ENCODE measurements around the gene PLA2R1.

Gene PLA2R1

DNA sequence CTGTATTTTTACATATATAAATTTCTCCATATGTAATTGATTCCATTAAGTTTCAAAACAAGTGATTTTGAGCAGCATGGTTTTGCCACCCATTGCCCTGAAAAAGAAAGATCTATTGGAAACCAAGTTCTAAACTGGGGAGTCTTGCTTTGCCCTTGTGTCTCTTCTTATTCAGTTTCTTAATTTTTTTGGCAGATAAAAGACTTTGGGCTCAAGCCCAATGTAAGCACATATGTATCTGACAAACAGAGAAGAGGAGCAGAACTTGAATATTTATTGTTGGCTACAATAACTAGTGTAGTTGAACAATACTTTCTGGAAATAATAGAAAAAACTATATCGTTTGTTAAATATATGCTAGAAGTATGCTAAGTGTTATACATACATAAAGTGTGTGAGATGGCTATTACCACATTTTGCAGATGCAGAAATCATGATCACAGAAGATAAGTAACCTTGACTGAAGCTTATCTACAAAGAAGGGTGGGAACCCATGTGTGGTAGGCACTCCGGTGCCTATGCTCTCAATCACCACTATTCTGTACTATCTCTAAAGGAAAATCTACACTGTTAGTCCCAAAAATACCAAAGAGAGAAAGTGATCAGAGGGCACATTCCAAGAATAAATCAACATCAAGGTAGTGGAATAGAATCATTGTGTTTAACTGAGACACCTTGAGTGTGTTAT, 109.1 kb downstream of the PLA2R1 start:
- Mint-ChIP-seq H3K9me3 (peaks cover 3% of the 10 kb centered on the region), H3K4me3 (no peak overlapping the region), H3K27ac (no peak overlapping the region), H3K4me1 (no peaks in the 10 kb centered on the region), H3K36me3 (no peaks in the 10 kb centered on the region)
- ATAC-seq (no peak), DNase-seq (ENCODE audit: low spot score in 2 of 2) (no peak)

DNA sequence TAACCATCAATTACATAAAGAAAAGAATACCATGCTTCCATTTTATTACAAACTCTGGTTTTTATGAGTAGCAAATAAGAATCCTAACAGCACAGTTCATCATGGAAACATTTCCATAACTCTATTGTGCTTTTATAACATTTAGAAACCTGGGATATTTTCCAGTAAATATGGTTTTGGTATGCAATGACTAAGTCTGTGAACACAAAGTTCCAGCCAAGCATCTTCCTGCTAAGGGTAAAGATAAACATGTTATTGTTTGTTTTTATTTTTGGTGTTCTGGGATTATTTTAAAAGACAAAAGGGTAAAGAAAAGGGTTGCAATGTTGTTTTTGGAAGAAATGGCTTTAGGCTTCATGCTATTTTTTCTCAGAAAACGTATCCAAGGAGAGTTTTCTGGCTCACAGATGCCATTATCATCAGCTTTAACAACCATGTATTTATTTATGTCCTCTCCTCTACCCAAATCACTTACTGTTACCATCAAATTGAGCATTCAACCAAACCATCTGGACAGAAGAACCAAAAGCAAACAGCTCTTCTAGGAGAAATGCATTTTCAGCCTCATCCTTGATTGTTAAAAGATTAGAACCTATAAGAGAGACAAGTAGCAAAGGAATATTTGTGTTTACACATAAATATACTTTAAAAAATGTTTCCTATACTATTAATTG, 116.0 kb downstream of the PLA2R1 start:
- ATAC-seq (no peak), DNase-seq (ENCODE audit: low spot score in 2 of 2) (no peak)
- H3K4me3 Mint-ChIP-seq: no peak overlapping the region
- no peak overlapping the region for H3K27ac Mint-ChIP-seq
- no peaks in the 10 kb centered on the region for H3K36me3 Mint-ChIP-seq
- no peaks in the 10 kb centered on the region for H3K9me3 Mint-ChIP-seq
- H3K4me1 Mint-ChIP-seq: no peaks in the 10 kb centered on the region

DNA sequence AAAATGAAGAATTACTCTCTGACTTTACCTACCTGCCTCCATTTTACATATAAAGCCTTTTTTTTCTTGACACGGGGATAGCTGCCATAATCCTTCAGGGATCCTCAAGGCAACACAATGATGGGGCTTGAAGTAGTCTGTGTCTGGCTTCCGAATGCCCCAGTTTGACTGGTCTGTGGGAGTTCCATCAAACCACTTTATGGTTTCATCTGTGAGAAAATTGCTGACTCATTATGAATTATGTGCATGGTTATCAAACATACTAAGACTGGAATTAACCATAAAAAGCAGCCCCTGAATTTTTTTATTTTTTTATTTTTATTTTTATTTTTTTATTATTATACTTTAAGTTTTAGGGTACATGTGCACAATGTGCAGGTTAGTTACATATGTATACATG, 117.5 kb downstream of the PLA2R1 start:
- ATAC-seq (no peak), DNase-seq (ENCODE audit: low spot score in 2 of 2) (no peak)
- Mint-ChIP-seq H3K4me3 (no peak overlapping the region), H3K36me3 (no peaks in the 10 kb centered on the region), H3K9me3 (no peaks in the 10 kb centered on the region), H3K27ac (no peak overlapping the region), H3K4me1 (no peaks in the 10 kb centered on the region)

- Mint-ChIP-seq H3K36me3 (no peaks in the 10 kb centered on the region), H3K4me1 (no peaks in the 10 kb centered on the region), H3K27ac (no peak overlapping the region), H3K4me3 (no peak overlapping the region), H3K9me3 (no peaks in the 10 kb centered on the region)
- no peak for ATAC-seq
- DNase-seq (ENCODE audit: low spot score in 2 of 2): no peak
Observed at GRCh38 chr2:159942146-159942545, 120.3 kb downstream of the PLA2R1 start.

GRCh38 chr2:159941729-159942128, 120.7 kb downstream of the PLA2R1 start:
- ATAC-seq: peak; percentile 52
- Mint-ChIP-seq H3K9me3 (no peaks in the 10 kb centered on the region), H3K4me3 (no peak overlapping the region)

DNA sequence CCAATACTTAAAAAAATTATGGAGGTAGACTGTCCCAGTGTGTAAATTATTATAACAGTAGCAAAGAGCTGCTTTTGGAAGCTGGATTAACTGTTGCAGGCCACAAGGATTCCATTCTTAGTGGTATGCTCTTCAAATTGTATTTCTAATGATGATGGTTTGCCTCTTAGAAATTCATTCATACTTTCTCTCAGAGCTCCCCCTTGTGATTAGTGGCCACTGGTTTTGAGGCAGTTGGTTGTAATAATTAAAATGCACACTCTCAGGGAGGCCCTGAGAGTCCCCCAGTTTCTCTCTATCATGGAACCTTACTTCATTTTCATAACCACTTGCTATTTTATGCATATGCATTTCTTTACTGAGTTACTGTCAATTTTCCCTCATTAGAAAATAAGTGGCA, 122.5 kb downstream of the PLA2R1 start:
- Mint-ChIP-seq H3K9me3 (no peaks in the 10 kb centered on the region), H3K4me1 (no peaks in the 10 kb centered on the region), H3K36me3 (no peaks in the 10 kb centered on the region), H3K27ac (no peak overlapping the region), H3K4me3 (no peak overlapping the region)
- DNase-seq (ENCODE audit: low spot score in 2 of 2): no peak
- no peak for ATAC-seq

More at GRCh38 chr2:159941729-159942128, 120.7 kb downstream of the PLA2R1 start:
- Mint-ChIP-seq H3K36me3 (no peaks in the 10 kb centered on the region), H3K4me1 (no peaks in the 10 kb centered on the region), H3K27ac (no peak overlapping the region)
- DNase-seq (ENCODE audit: low spot score in 2 of 2): no peak

GRCh38 chr2:159938395-159938794, 124.0 kb downstream of the PLA2R1 start:
- no peak for ATAC-seq
- no peak overlapping the region for H3K27ac Mint-ChIP-seq
- no peaks in the 10 kb centered on the region for H3K9me3 Mint-ChIP-seq
- H3K4me1 Mint-ChIP-seq: no peaks in the 10 kb centered on the region
- no peak for DNase-seq (ENCODE audit: low spot score in 2 of 2)
- no peaks in the 10 kb centered on the region for H3K36me3 Mint-ChIP-seq
- no peak overlapping the region for H3K4me3 Mint-ChIP-seq

GRCh38 chr2:159936471-159936870, 125.9 kb downstream of the PLA2R1 start:
- Mint-ChIP-seq H3K4me3 (no peak overlapping the region), H3K4me1 (no peaks in the 10 kb centered on the region), H3K36me3 (no peaks in the 10 kb centered on the region), H3K9me3 (no peaks in the 10 kb centered on the region), H3K27ac (no peak overlapping the region)
- no peak for DNase-seq (ENCODE audit: low spot score in 2 of 2)
- no peak for ATAC-seq

GRCh38 chr2:159933727-159934049, 128.7 kb downstream of the PLA2R1 start:
- Mint-ChIP-seq H3K9me3 (no peaks in the 10 kb centered on the region), H3K27ac (peak overlapping the region; percentile 18), H3K36me3 (no peaks in the 10 kb centered on the region), H3K4me3 (no peak overlapping the region), H3K4me1 (no peaks in the 10 kb centered on the region)
- DNase-seq (ENCODE audit: low spot score in 2 of 2) (no peak), ATAC-seq (no peak)

GRCh38 chr2:159933040-159933726, 129.2 kb downstream of the PLA2R1 start:
- Mint-ChIP-seq H3K4me3 (no peak overlapping the region), H3K9me3 (peaks cover 1% of the 10 kb centered on the region)
- ATAC-seq: no peak

GRCh38 chr2:159926695-159927094, 135.7 kb downstream of the PLA2R1 start:
- H3K4me1 Mint-ChIP-seq: peaks cover 14% of the 10 kb centered on the region
- H3K9me3 Mint-ChIP-seq: peaks cover 3% of the 10 kb centered on the region
- DNase-seq (ENCODE audit: low spot score in 2 of 2): no peak
- no peak overlapping the region for H3K4me3 Mint-ChIP-seq
- no peak overlapping the region for H3K27ac Mint-ChIP-seq
- H3K36me3 Mint-ChIP-seq: no peaks in the 10 kb centered on the region
- no peak for ATAC-seq

More at GRCh38 chr2:159933040-159933726, 129.2 kb downstream of the PLA2R1 start:
- no peak for DNase-seq (ENCODE audit: low spot score in 2 of 2)
- no peaks in the 10 kb centered on the region for H3K36me3 Mint-ChIP-seq
- no peak overlapping the region for H3K27ac Mint-ChIP-seq
- no peaks in the 10 kb centered on the region for H3K4me1 Mint-ChIP-seq

- DNase-seq (ENCODE audit: low spot score in 2 of 2): no peak
- Mint-ChIP-seq H3K4me3 (no peak overlapping the region), H3K27ac (no peak overlapping the region), H3K4me1 (peaks cover 21% of the 10 kb centered on the region), H3K36me3 (no peaks in the 10 kb centered on the region), H3K9me3 (peaks cover 3% of the 10 kb centered on the region)
- no peak for ATAC-seq
Observed at GRCh38 chr2:159925975-159926374, 136.4 kb downstream of the PLA2R1 start.

- ATAC-seq (peak; percentile 49), DNase-seq (ENCODE audit: low spot score in 2 of 2) (no peak)
- Mint-ChIP-seq H3K9me3 (no peaks in the 10 kb centered on the region), H3K4me1 (peaks cover 27% of the 10 kb centered on the region), H3K4me3 (peak overlapping the region; percentile 4), H3K27ac (no peak overlapping the region), H3K36me3 (no peaks in the 10 kb centered on the region)
Observed at GRCh38 chr2:159922563-159922962, 139.9 kb downstream of the PLA2R1 start.

DNA sequence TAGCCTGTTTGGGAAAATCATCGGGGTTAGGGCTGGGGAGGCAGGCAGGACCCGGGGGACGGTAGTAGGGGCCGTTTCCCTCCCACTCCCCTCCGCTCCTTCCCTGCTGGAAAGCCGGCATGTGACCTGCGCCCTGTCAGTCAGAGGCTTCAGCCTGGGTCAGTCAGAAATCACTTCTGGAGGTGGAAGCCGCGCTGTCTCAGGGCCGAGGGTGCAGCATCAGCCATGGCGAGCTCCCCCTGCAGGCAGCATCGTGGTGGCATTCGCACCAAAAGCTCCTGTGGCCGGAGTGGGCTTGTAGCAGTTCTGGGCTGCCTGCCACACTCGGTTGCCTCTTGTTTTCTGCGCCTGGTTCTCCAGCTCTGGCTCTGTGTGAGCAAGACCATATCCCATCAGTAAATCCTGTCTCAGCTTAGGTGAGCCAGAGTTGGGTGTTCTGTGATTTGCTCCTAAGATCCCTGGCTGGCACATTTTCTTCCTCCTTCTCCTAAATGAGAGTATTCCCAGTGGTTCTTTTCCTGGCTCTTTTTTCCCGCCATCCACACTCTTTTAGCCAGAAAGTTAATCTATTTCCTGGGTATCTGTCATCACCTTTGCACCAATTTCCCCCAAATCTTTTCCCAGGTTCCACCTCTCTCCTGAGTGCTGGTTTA, 140.5 kb downstream of the PLA2R1 start:
- Mint-ChIP-seq H3K27ac (no peak overlapping the region), H3K9me3 (no peaks in the 10 kb centered on the region), H3K4me3 (peak overlapping the region; percentile 4), H3K4me1 (peaks cover 27% of the 10 kb centered on the region), H3K36me3 (no peaks in the 10 kb centered on the region)
- DNase-seq (ENCODE audit: low spot score in 2 of 2): peak; percentile 78 to 89
- peak; percentile 86 for ATAC-seq

DNA sequence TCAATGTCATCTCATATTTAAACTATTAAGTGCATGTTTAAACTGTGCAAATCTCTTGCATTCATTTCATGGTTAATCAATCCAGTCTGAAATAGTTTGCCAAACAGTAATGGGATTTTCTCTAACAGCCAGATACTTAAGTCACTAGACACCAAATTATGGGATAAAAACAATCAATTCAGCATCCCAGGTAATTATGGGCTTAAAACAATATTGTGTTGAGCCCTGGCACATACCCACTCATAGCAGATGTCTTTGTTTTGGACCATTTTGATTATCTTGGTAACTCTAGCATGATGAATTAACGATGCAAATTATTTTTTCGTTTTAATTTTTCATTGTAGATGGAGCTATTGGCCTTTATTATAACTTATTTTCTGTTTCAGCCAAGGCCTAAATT, 145.9 kb downstream of the PLA2R1 start:
- Mint-ChIP-seq H3K4me3 (no peak overlapping the region), H3K36me3 (no peaks in the 10 kb centered on the region), H3K9me3 (no peaks in the 10 kb centered on the region), H3K4me1 (peaks cover 11% of the 10 kb centered on the region), H3K27ac (no peak overlapping the region)
- DNase-seq (ENCODE audit: low spot score in 2 of 2): no peak
- ATAC-seq: no peak

Data from stimulated activated effector memory CD8-positive, alpha-beta T cell treated with anti-CD3 and anti-CD28 coated beads, Interleukin-12 subunit alpha, Interleukin-12 subunit beta, amount 100 ng/mL, for 72 hours (primary cell).